ENCODE results near the gene NECTIN1. TPM values are rescaled to one million over a fixed set of nuclear protein-coding genes. Genes with fewer than 3 reads are reported as not detected.

Gene NECTIN1
- total and polyA plus RNA-seq, 2 donors (not counting 3 experiments of a cell fraction or from before 2014, with no cell fraction given), result 10.8 to 23.6 TPM

DNA sequence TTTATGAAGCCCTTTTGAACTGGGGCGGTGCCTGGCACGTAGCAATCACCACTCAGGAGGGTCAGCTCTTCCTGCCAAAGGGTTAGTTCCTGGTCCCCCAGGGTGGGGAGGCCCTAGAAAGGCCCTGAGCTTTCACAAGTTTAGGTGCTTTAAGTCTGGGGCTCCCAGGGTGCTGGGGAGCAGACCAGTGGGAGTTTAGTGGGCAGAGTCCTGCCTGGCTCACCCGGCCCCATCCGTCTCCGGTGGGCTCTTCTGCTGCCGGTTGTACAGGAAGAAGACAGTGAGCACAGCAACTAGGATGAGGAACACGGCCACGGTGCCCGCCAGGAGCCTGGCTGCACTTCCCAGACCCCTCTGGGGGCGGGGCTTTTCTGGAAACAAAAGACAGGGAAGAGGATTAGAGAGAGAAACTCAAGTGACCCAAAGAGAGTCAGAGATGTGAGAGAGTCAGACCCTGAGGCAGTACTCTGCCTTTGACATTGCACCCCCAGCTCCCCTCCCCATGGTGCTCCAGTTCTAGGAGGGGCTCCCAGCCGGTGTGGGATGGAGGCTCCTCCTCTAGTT lies 89.3 kb downstream of the NECTIN1 start:
- Histone ChIP-seq H3K27ac (ENCODE audit: insufficient read depth, low read depth, low read length) (no peak overlapping the region), H3K9me3 (replicated peaks; ENCODE audit: control insufficient read depth, insufficient read depth, low read length) (no peaks in the 10 kb centered on the region), H3K4me3 (replicated peaks in 1 of 3; ENCODE audit: insufficient read depth in 1 of 3, low read depth in 1 of 3, low read length in 3 of 3) (no peak overlapping the region), H3K4me2 (ENCODE audit: insufficient read depth, low read length) (no peak overlapping the region), H3K36me3 (ENCODE audit: control insufficient read depth in 2 of 2, extremely low read depth in 1 of 2, insufficient read depth in 2 of 2, low read length in 2 of 2) (no peaks in the 10 kb centered on the region), H3K27me3 (ENCODE audit: control insufficient read depth in 2 of 2, insufficient read depth in 2 of 2, low read length in 2 of 2) (no peaks in the 10 kb centered on the region), H2AFZ (ENCODE audit: low read depth, low read length) (no peak overlapping the region), H3K9me1 (replicated peaks; ENCODE audit: control insufficient read depth, extremely low read depth, insufficient read depth, low read length) (no peaks in the 10 kb centered on the region), H4K20me1 (replicated peaks; ENCODE audit: control insufficient read depth, extremely low read depth, insufficient read depth, low read length) (no peaks in the 10 kb centered on the region), H3K79me2 (ENCODE audit: control insufficient read depth, insufficient read depth, low read length) (no peaks in the 10 kb centered on the region), H3K4me1 (ENCODE audit: control insufficient read depth, extremely low read depth, insufficient read depth, low read length) (no peaks in the 10 kb centered on the region), H3K9ac (replicated peaks; ENCODE audit: extremely low read depth, insufficient read depth, low read length) (no peak overlapping the region)
- DNase-seq (ENCODE audit: low read depth, low spot score) (no peak), FAIRE-seq (no peak)
- TF ChIP-seq POLR2AphosphoS5 (IDR thresholded peaks at IDR 0.05; ENCODE audit: insufficient read depth, low read depth, low read length) (no peak), JUN (IDR thresholded peaks at IDR 0.05; ENCODE audit: borderline replicate concordance, insufficient read depth, insufficient read length, low read depth) (no peak), FOS (IDR thresholded peaks at IDR 0.05; ENCODE audit: borderline replicate concordance, insufficient read depth, low read length) (no peak), MYC (IDR thresholded peaks at IDR 0.05; ENCODE audit: low read depth, low read length) (no peak), EZH2 (IDR thresholded peaks at IDR 0.05; ENCODE audit: borderline replicate concordance, low read depth, low read length, severe bottlenecking) (no peak), GATA2 (IDR thresholded peaks at IDR 0.05; ENCODE audit: insufficient read depth, insufficient read length, low read depth, low read length) (no peak)
- TF ChIP-seq, protein P1, sequence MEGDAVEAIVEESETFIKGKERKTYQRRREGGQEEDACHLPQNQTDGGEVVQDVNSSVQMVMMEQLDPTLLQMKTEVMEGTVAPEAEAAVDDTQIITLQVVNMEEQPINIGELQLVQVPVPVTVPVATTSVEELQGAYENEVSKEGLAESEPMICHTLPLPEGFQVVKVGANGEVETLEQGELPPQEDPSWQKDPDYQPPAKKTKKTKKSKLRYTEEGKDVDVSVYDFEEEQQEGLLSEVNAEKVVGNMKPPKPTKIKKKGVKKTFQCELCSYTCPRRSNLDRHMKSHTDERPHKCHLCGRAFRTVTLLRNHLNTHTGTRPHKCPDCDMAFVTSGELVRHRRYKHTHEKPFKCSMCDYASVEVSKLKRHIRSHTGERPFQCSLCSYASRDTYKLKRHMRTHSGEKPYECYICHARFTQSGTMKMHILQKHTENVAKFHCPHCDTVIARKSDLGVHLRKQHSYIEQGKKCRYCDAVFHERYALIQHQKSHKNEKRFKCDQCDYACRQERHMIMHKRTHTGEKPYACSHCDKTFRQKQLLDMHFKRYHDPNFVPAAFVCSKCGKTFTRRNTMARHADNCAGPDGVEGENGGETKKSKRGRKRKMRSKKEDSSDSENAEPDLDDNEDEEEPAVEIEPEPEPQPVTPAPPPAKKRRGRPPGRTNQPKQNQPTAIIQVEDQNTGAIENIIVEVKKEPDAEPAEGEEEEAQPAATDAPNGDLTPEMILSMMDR (IDR thresholded peaks at IDR 0.05; ENCODE audit: extremely low read depth in 1 of 2, insufficient read depth in 1 of 2, low read depth in 1 of 2, low read length in 2 of 2), result no peak
- TF ChIP-seq, protein P2, sequence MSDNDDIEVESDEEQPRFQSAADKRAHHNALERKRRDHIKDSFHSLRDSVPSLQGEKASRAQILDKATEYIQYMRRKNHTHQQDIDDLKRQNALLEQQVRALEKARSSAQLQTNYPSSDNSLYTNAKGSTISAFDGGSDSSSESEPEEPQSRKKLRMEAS (IDR thresholded peaks at IDR 0.05; ENCODE audit: insufficient read depth, insufficient read length), result no peak
- intact Hi-C loops (cut with micrococcal nuclease), result loop anchor here (5.0 kb wide), 1 partner anchor 157 kb away; no protein-coding TSS in a partner anchor
- dilution Hi-C loops (cut with MboI; ENCODE audit: extremely low pct_ligation_motif_present, low sequenced_read_pairs), result no loop called here
- POLR2A ChIA-PET, result no interaction called here
- CTCF ChIA-PET, result interaction anchor here (1.2 to 3.9 kb wide), 3 partner anchors 81 to 469 kb away, joined by 3 to 22 read pairs (median 5); no protein-coding TSS in a partner anchor
- no TSS peak for BruUV-seq (replicated peaks)

Data from endothelial cell of umbilical vein (primary cell).